Neural crest cell (in vitro differentiated cells): ENCODE measurements around the gene KCTD15. TPM values are rescaled to one million over a fixed set of nuclear protein-coding genes. Genes with fewer than 3 reads are reported as not detected.

Experiments
- DNase-seq: peaks from one replicate; pipeline ENCODE4 v3.0.0; 2021; ENCODE audit warnings: low read depth, mixed read lengths, low spot score
- H3K27ac Mint-ChIP-seq: one replicate; pipeline ENCODE4 v1.8.0; 2021; ENCODE audit warnings: mild to moderate bottlenecking, mixed read lengths; ENCODE audit not compliant: unreplicated experiment
- H3K27me3 Mint-ChIP-seq: 2 replicates; pipeline ENCODE4 v1.8.0; 2021; ENCODE audit warnings: low read depth, mild to moderate bottlenecking, mixed read lengths
- H3K36me3 Mint-ChIP-seq: 2 replicates; pipeline ENCODE4 v1.8.0; 2021; ENCODE audit warnings: low read depth, mild to moderate bottlenecking, mixed read lengths
- H3K4me1 Mint-ChIP-seq: 2 replicates; pipeline ENCODE4 v1.8.0; 2021; ENCODE audit warnings: mixed read lengths
- H3K4me3 Mint-ChIP-seq: one replicate; pipeline ENCODE4 v1.8.0; 2021; ENCODE audit warnings: mild to moderate bottlenecking, mixed read lengths
- H3K9me3 Mint-ChIP-seq: 2 replicates; pipeline ENCODE4 v1.8.0; 2021; ENCODE audit warnings: mixed read lengths
- total RNA-seq: library from RNA; stranded (reverse); gene quantifications from 2 replicates; pipeline ENCODE4 v1.2.1, GENCODE V29; 2021
- TF ChIP-seq, protein P1 (sequence below): fragments of 200-600 bp; sonication (generic); conservative IDR thresholded peaks from 2 replicates; pipeline ENCODE4 v1.5.0; 2021; ENCODE audit warnings: antibody characterized with exemption, mild to moderate bottlenecking

Gene KCTD15
- total RNA-seq, 1 donor from 2014 or later: 58.3 TPM

DNA sequence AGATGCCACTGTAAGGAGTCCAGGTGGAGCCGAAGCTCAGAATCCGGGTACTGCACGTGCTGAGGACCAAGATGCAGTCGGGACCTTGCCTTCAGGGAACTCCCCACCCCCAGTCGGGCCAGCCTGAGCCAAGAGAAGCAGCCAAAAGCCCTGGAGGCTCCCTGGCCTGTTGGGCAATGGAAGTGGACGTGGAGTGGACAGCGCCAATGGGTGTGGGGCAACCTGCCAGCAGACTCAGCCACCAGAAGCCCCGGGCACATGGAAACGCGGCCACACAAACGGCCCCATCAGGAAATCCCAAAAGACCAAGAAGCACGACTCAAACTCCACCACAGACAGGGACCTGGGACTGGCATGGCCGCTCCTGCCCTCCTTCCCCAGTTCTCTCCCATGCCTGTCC, 30.0 kb upstream of the KCTD15 start:
- peaks cover 43% of the 10 kb centered on the region for H3K27me3 Mint-ChIP-seq
- H3K4me3 Mint-ChIP-seq: no peak overlapping the region
- no peak for DNase-seq
- no peaks in the 10 kb centered on the region for H3K9me3 Mint-ChIP-seq
- no peaks in the 10 kb centered on the region for H3K4me1 Mint-ChIP-seq
- no peak overlapping the region for H3K27ac Mint-ChIP-seq
- no peaks in the 10 kb centered on the region for H3K36me3 Mint-ChIP-seq
- TF ChIP-seq, protein P1, sequence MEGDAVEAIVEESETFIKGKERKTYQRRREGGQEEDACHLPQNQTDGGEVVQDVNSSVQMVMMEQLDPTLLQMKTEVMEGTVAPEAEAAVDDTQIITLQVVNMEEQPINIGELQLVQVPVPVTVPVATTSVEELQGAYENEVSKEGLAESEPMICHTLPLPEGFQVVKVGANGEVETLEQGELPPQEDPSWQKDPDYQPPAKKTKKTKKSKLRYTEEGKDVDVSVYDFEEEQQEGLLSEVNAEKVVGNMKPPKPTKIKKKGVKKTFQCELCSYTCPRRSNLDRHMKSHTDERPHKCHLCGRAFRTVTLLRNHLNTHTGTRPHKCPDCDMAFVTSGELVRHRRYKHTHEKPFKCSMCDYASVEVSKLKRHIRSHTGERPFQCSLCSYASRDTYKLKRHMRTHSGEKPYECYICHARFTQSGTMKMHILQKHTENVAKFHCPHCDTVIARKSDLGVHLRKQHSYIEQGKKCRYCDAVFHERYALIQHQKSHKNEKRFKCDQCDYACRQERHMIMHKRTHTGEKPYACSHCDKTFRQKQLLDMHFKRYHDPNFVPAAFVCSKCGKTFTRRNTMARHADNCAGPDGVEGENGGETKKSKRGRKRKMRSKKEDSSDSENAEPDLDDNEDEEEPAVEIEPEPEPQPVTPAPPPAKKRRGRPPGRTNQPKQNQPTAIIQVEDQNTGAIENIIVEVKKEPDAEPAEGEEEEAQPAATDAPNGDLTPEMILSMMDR: no peak

DNA sequence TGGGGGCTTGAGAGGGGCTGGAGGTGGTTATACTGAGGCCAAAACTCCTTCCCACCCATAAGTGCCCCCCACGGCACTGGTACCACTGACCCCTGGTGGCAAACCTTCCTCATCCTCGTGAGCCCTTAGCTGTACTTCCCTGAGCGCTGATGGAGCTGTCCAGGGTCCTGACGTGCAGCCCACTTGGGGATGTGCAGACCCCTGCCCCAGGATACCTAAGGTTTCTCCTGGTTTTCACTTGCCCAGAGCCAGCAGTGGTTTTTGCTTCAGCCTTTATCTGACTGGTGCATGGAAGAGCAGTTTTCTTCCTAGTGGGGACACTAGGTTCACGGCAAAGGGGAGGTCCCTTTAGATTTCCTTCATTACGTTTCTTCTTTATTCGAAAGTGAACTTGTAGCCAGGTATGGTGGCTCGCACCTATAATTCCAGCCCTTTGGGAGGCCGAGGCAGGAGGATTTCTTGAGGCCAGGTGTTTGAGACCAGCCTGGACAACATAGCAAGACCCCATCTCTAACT, 28.7 kb upstream of the KCTD15 start:
- peak; percentile 81 for DNase-seq
- Mint-ChIP-seq H3K9me3 (no peaks in the 10 kb centered on the region), H3K27ac (no peak overlapping the region), H3K4me1 (no peaks in the 10 kb centered on the region), H3K4me3 (no peak overlapping the region), H3K27me3 (peaks cover 39% of the 10 kb centered on the region), H3K36me3 (no peaks in the 10 kb centered on the region)
- TF ChIP-seq, protein P1: peak; percentile 51

DNA sequence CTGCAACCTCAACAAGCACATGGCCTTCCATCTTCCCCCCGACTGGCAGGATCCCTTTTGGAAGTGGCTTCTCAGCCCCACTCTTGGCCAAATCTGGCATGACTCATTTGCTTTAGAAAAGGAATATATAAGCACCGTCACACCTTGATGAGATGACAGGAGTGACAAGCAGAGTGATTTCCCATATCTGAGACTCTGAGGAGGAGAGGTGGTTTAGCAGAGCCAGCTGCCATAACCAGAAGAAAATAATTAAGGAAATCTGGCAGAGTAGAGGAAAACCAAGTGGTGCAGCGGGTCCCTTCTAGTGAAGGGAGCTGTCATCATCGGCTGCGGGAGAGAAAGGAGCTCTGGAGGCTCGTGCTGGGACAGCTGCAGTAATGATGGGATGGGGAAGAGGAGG, 27.5 kb upstream of the KCTD15 start:
- Mint-ChIP-seq H3K9me3 (no peaks in the 10 kb centered on the region), H3K4me3 (no peak overlapping the region), H3K4me1 (no peaks in the 10 kb centered on the region), H3K27ac (no peak overlapping the region), H3K36me3 (no peaks in the 10 kb centered on the region), H3K27me3 (peaks cover 43% of the 10 kb centered on the region)
- TF ChIP-seq, protein P1: no peak
- no peak for DNase-seq

DNA sequence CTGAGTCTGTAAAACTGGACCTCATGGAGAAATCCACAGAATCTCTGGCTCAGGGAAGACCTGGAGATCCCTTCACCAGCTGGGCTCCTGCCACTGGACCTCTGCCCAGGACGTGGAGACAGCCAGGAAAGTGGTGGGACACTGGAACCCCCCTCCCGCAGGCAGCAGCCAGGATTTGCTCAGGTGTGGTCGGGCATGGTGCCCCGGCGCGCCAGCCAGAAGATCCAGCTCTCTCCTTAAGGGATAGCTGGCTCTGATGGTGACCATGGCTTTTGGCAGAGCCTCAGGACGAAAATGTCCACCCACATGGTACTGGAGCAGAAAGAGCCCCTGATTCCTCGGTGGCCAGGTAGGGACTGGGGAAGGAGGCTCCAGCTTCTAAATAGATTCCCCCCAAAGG, 26.6 kb upstream of the KCTD15 start:
- Mint-ChIP-seq H3K4me3 (no peak overlapping the region), H3K27ac (no peak overlapping the region), H3K36me3 (no peaks in the 10 kb centered on the region), H3K4me1 (no peaks in the 10 kb centered on the region), H3K9me3 (no peaks in the 10 kb centered on the region), H3K27me3 (peaks cover 41% of the 10 kb centered on the region)
- TF ChIP-seq, protein P1: no peak
- no peak for DNase-seq

DNA sequence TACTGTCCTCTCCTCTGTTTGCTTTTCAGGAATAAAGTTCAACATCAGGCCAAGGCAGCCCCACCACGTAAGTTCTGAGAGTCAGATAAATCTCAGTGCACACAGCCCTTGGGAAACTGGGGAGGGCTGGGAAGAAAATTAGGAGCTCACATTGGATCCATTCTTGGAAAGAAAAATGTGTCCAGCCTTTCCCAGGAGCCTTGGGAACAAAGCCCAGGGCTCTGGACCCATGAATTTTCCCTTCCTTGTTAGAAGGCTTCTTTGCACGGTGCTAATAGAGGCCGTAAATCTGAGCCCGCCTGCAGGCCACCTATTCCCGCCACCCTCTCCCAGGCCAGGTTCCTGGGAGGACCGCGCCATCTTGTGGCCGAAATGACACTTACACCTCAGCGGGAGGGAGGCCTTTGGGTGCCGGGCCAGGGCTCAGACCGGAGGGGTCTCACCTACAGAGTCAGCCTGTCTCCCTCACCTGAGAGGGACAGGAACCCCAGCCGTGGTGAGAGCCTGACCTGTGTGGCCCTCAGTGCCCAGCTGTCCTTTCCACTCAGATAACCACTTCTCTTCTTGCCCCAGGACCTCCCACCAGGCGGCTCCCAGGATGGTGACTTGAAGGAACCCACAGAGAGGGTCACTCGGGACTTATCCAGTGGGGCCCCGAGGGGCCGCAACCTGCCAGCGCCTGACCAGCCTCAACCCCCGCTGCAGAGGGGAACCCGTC, 25.1 kb upstream of the KCTD15 start:
- no peaks in the 10 kb centered on the region for H3K4me1 Mint-ChIP-seq
- no peaks in the 10 kb centered on the region for H3K36me3 Mint-ChIP-seq
- no peaks in the 10 kb centered on the region for H3K9me3 Mint-ChIP-seq
- DNase-seq: peak; percentile 84
- TF ChIP-seq, protein P1: peak; percentile 93
- H3K27ac Mint-ChIP-seq: no peak overlapping the region
- no peak overlapping the region for H3K4me3 Mint-ChIP-seq
- H3K27me3 Mint-ChIP-seq: peaks cover 43% of the 10 kb centered on the region
